Endothelial cell of umbilical vein (primary cell): ENCODE data around the gene DOC2B. TPM values are rescaled to one million over a fixed set of nuclear protein-coding genes. Genes with fewer than 3 reads are reported as not detected.

Experiments
- BruUV-seq: library from RNA; stranded (reverse); fragments of 400-500 nt; replicated peaks from 2 replicates; lab custom pipeline; 2021; lab: Mats Ljungman, UMichigan
- CTCF ChIA-PET: fragments of 300-600, 350-600 bp; sonication (Branson Sonifier 250); formaldehyde crosslinking; loops from one replicate; lab custom pipeline; 2021; ENCODE audit warnings: antibody characterized with exemption, inconsistent platforms; lab: Charles Lee
- POLR2A ChIA-PET: fragments of 300-600, 350-600 bp; sonication (Branson Sonifier 250); formaldehyde crosslinking; loops from one replicate; lab custom pipeline; 2021; ENCODE audit warnings: antibody characterized with exemption, inconsistent platforms; lab: Charles Lee
- DNase-seq: peaks from one replicate; pipeline ENCODE4 v3.0.0-alpha.2; 2011; ENCODE audit warnings: low read depth, low spot score
- FAIRE-seq: peaks from 2 replicates; lab custom pipeline; 2011; peaks lifted over from hg19 to GRCh38; lab: Jason Lieb, UNC
- H2AFZ ChIP-seq: 2 replicates; pipeline ENCODE4 v1.6.0; 2012; ENCODE audit warnings: low read depth, low read length, control low read depth, inconsistent platforms
- H3K27ac ChIP-seq: 2 replicates; pipeline ENCODE4 v1.5.1; 2011; ENCODE audit warnings: low read depth, mild to moderate bottlenecking, control low read depth, low read length, moderate library complexity; ENCODE audit not compliant: insufficient read depth
- H3K27me3 ChIP-seq, 2 experiments: 2 replicates each; pipeline versions ENCODE4 v1.6.0 to v1.6.1; 2011; ENCODE audit warnings: low read length in 2 of 2, mixed read lengths in 1 of 2; ENCODE audit not compliant: control insufficient read depth in 2 of 2, insufficient read depth in 2 of 2
- H3K36me3 ChIP-seq, 2 experiments: 2 replicates in 1 of 2; 3 replicates in 1 of 2; pipeline ENCODE4 v1.5.1; 2011; ENCODE audit warnings: low read length in 2 of 2, mild to moderate bottlenecking in 1 of 2, moderate library complexity in 1 of 2; ENCODE audit not compliant: control insufficient read depth in 2 of 2, insufficient read depth in 2 of 2; ENCODE audit errors: extremely low read depth in 1 of 2
- H3K4me1 ChIP-seq: 3 replicates; pipeline ENCODE4 v1.5.1; 2011; ENCODE audit warnings: mild to moderate bottlenecking, low read length; ENCODE audit not compliant: control insufficient read depth, insufficient read depth; ENCODE audit errors: extremely low read depth
- H3K4me2 ChIP-seq: 2 replicates; pipeline ENCODE4 v1.6.1; 2011; ENCODE audit warnings: low read length, control low read depth, mixed read lengths; ENCODE audit not compliant: insufficient read depth
- H3K4me3 ChIP-seq, 3 experiments: fragments of 200-600 bp in 1 of 3; sonication (generic), shearing (Covaris generic) in 1 of 3; replicated peaks in 1 of 3; 2 replicates each; pipeline ENCODE4 v1.5.1; 2011 to 2016; ENCODE audit warnings: control low read depth in 3 of 3, low read length in 3 of 3, mild to moderate bottlenecking in 2 of 3, inconsistent platforms in 1 of 3, low read depth in 1 of 3, moderate library complexity in 1 of 3; ENCODE audit not compliant: insufficient read depth in 1 of 3
- H3K79me2 ChIP-seq: 2 replicates; pipeline ENCODE4 v1.6.0; 2012; ENCODE audit warnings: low read length, inconsistent platforms; ENCODE audit not compliant: control insufficient read depth, insufficient read depth
- H3K9ac ChIP-seq: replicated peaks from 2 replicates; pipeline ENCODE3; 2011; ENCODE audit warnings: low read length, control low read depth; ENCODE audit not compliant: insufficient read depth; ENCODE audit errors: extremely low read depth
- H3K9me1 ChIP-seq: replicated peaks from 3 replicates; pipeline ENCODE4 v1.6.0; 2011; ENCODE audit warnings: mild to moderate bottlenecking, low read length; ENCODE audit not compliant: control insufficient read depth, insufficient read depth; ENCODE audit errors: extremely low read depth
- H3K9me3 ChIP-seq: replicated peaks from 2 replicates; pipeline ENCODE4 v1.5.1; 2012; ENCODE audit warnings: low read length, inconsistent platforms; ENCODE audit not compliant: control insufficient read depth, insufficient read depth
- H4K20me1 ChIP-seq: replicated peaks from 2 replicates; pipeline ENCODE3; 2011; ENCODE audit warnings: mild to moderate bottlenecking, low read length; ENCODE audit not compliant: control insufficient read depth, insufficient read depth; ENCODE audit errors: extremely low read depth
- CTCF ChIP-seq, 2 donors: IDR thresholded peaks; 1 replicate in 1 of 2; 2 replicates in 1 of 2; pipeline ENCODE4 v1.5.1; 2011; ENCODE audit warnings: low read length in 2 of 2, mild to moderate bottlenecking in 2 of 2, moderate library complexity in 2 of 2, control low read depth in 1 of 2, inconsistent platforms in 1 of 2, low read depth in 1 of 2; ENCODE audit not compliant: insufficient read depth in 1 of 2; ENCODE audit errors: extremely low read depth in 1 of 2
- EZH2 ChIP-seq: IDR thresholded peaks from 2 replicates; pipeline ENCODE4 v1.6.1; 2012; ENCODE audit warnings: borderline replicate concordance, low read depth, mild to moderate bottlenecking, moderate library complexity, low read length, inconsistent platforms; ENCODE audit not compliant: severe bottlenecking
- FOS ChIP-seq: IDR thresholded peaks from 2 replicates; pipeline ENCODE4 v1.6.1; 2011; ENCODE audit warnings: mild to moderate bottlenecking, low read length, moderate library complexity, borderline replicate concordance; ENCODE audit not compliant: insufficient read depth
- GATA2 ChIP-seq: IDR thresholded peaks from 2 replicates; pipeline ENCODE4 v1.7.0; 2011; ENCODE audit warnings: low read depth, mild to moderate bottlenecking, moderate library complexity, mixed read lengths, low read length; ENCODE audit not compliant: insufficient read length, insufficient read depth
- JUN ChIP-seq: IDR thresholded peaks from 2 replicates; pipeline ENCODE4 v1.6.1; 2011; ENCODE audit warnings: borderline replicate concordance, low read depth; ENCODE audit not compliant: insufficient read length, insufficient read depth
- MAX ChIP-seq: IDR thresholded peaks from 2 replicates; pipeline ENCODE4 v1.6.1; 2011; ENCODE audit not compliant: insufficient read depth, insufficient read length
- MYC ChIP-seq: IDR thresholded peaks from one replicate; pipeline ENCODE4 v1.6.1; 2011; ENCODE audit warnings: mild to moderate bottlenecking, low read depth, low read length
- POLR2A ChIP-seq: IDR thresholded peaks from 2 replicates; pipeline ENCODE4 v1.6.1; 2012; ENCODE audit warnings: low read depth, mild to moderate bottlenecking, control low read depth, low read length
- POLR2AphosphoS5 ChIP-seq: IDR thresholded peaks from 2 replicates; pipeline ENCODE4 v1.6.1; 2012; ENCODE audit warnings: low read depth, mild to moderate bottlenecking, control low read depth, low read length, moderate library complexity; ENCODE audit not compliant: insufficient read depth
- dilution Hi-C: fragments of 300-500 bp; cut with MboI; formaldehyde crosslinking; loops from one replicate; pipeline ENCODE4 v1.15.0; 2019; ENCODE audit warnings: low sequenced_read_pairs; ENCODE audit not compliant: extremely low pct_ligation_motif_present
- intact Hi-C: fragments of 100-400 bp; cut with micrococcal nuclease; formaldehyde crosslinking; loops from one replicate; pipeline ENCODE4 v1.10.0; 2022
- polyA plus RNA-seq, 4 experiments: library from polyadenylated mRNA; depleted of rRNA in 3 of 4; stranded (reverse) in 3 of 4; unstranded in 1 of 4; fragments of >200 nt; gene quantifications; 2 replicates each; pipeline versions ENCODE4 v1.2.1 to v1.2.3, GENCODE V29; 2011 to 2012; ENCODE audit warnings: missing spikeins in 1 of 4
- total RNA-seq: library from RNA; stranded (reverse); gene quantifications from 2 replicates; pipeline ENCODE4 v1.2.3, GENCODE V29; 2021

DOC2B gene
- total and polyA plus RNA-seq, 2 donors (not counting 3 experiments of a cell fraction or from before 2014, with no cell fraction given) = 0.10 to 0.22 TPM

GRCh38 chr17:147796-148740 lies 33.4 kb downstream of the DOC2B start:
- intact Hi-C loops (loop anchor here (5.0 kb wide), 1 partner anchor 554 kb away; no protein-coding TSS in a partner anchor), dilution Hi-C loops (no loop called here)
- Histone ChIP-seq H3K9me3 (no peaks in the 10 kb centered on the region), H3K9me1 (no peaks in the 10 kb centered on the region), H3K4me3 (no peak overlapping the region), H2AFZ (no peak overlapping the region), H3K4me1 (peaks cover 7% of the 10 kb centered on the region), H3K4me2 (no peak overlapping the region), H3K36me3 (no peaks in the 10 kb centered on the region), H4K20me1 (no peaks in the 10 kb centered on the region), H3K79me2 (no peaks in the 10 kb centered on the region), H3K27me3 (no peaks in the 10 kb centered on the region), H3K27ac (no peak overlapping the region), H3K9ac (no peak overlapping the region)
- POLR2A ChIA-PET = no interaction called here
- TF ChIP-seq MAX (no peak), MYC (no peak), POLR2A (no peak), GATA2 (no peak), POLR2AphosphoS5 (no peak), FOS (no peak), EZH2 (no peak), JUN (no peak), CTCF (IDR thresholded peaks at IDR 0.05; ENCODE audit: extremely low read depth in 1 of 2, insufficient read depth in 1 of 2, low read depth in 1 of 2, low read length in 2 of 2) (no peak)
- CTCF ChIA-PET = interaction anchor here (1.1 kb wide), 1 partner anchor 552 kb away, joined by 6 read pairs; no protein-coding TSS in a partner anchor
- BruUV-seq = no TSS peak
- DNase-seq (no peak), FAIRE-seq (no peak)
